ENCODE results near the gene TMC5.
"Not testable (repeated sequence)": the region's sequence is repeated elsewhere in the genome, so short reads cannot be mapped to it uniquely, and the experiment has no call there.

The TMC5 gene

DNA sequence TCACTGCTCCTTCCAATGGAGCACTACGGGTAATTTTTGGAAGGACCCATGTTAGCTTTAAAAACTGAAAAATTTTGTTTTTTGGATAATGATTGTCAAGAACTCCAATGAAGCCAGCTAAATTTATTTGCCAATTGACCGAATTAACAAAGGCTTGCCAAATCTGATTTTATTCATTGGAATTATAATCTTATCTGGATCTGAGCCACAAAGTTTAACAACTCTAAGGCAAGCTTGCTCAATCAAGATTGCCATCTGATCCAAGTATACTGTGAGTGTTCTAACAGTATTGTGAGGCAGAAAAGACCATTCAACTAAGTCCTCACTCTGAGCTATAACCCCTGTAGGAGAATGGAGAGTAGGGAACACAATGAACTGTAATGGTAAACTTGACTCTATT is 20.3 kb upstream of the TMC5 start:
- not testable (repeated sequence) for DNase-seq

- no peak for DNase-seq
Measured at GRCh38 chr16:19400711-19401110, 17.0 kb upstream of the TMC5 start.

- no peak for DNase-seq
Measured at GRCh38 chr16:19406891-19407491, 10.7 kb upstream of the TMC5 start.

GRCh38 chr16:19410435-19411171 is 7.1 kb upstream of the TMC5 start:
- DNase-seq: peak in 2 of 56 donors; percentile 1 to 27

DNA sequence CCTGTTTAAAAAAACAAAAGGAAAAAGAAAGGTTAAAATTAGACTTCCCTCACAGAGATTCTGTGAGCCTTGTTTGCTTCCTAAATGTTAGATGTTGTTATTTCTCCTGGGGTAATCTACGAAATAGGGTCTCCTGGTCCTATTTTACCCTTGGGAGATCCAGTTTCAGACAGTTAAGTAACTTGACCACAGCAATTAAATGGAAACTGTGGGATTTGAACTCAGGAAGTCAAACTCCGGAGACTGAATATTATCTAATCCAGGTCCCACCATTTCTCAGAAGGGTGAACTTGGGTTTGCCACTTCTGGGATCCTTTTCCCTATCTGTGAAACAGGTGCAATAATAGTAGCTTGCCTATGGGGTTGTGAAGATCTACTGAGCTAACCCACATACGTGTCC is 6.4 kb upstream of the TMC5 start:
- no peak for DNase-seq

- not testable (repeated sequence) for DNase-seq
Measured at GRCh38 chr16:19412055-19412454, 5.6 kb upstream of the TMC5 start.

GRCh38 chr16:19415461-19415860 is 2.2 kb upstream of the TMC5 start:
- DNase-seq: no peak

DNA sequence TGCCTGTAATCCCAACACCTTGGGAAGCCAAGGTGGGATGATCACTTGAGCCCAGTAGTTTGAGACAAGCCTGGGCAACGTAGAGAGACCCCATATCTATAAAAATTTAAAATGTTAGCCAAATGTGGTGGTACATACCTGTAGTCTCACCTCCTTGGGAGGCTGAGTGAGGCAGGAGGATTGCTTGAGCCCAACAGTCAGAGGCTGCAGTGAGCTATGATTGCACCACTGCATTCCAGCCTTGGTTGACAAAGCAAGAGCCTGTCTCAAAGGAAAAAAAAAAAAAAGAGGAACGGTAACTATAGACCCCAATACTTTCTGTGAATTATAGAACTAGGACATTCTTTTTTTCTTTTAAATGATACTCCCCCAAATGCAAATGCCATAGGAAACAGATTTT is 1.8 kb upstream of the TMC5 start:
- DNase-seq: no peak

- no peak for DNase-seq
Measured at GRCh38 chr16:19418200-19418599, 517 bp downstream of the TMC5 start.

GRCh38 chr16:19419698-19420075 is 2.0 kb downstream of the TMC5 start:
- DNase-seq: no peak

DNA sequence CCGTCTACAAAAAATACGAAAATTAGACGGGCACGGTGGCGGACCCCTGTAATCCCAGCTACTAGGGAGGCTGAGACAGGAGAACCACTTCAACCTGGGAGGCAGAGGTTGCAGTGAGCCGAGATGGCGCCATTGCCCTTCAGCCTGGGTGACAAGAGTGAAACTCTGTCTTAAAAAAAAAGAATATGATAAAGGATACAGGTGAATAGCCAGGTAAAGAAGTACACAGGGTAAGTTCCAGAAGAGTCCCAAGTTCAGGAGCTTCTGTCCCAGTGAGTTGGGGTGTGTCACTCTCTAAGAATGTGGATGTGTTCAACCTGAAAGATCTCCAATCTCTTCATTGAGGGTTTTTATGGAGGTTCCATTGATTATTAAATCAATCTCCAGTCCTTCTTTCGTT is 6.8 kb downstream of the TMC5 start:
- DNase-seq: no peak

DNA sequence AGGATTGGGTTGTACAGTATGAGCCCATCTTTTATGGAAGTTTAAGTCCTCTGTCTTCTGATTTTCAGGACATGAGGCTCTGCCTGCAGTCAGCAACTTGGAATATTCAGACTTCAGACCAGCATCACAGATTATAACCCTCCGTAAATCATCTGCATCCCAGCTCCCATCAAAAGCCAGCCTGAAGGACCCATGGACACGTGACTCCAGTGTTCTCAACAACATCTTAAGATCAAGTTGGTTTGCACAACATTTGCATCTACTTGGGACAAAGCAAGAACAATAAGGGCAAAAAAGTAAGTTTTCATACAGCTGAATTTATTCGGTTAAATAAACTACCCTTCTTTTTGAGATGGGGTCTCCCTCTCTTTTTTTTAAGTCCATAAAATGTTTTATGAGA is 12.7 kb downstream of the TMC5 start:
- no peak for DNase-seq

GRCh38 chr16:19431636-19432340 is 14.1 kb downstream of the TMC5 start:
- DNase-seq: no peak

GRCh38 chr16:19432429-19432828 is 14.7 kb downstream of the TMC5 start:
- no peak for DNase-seq

DNA sequence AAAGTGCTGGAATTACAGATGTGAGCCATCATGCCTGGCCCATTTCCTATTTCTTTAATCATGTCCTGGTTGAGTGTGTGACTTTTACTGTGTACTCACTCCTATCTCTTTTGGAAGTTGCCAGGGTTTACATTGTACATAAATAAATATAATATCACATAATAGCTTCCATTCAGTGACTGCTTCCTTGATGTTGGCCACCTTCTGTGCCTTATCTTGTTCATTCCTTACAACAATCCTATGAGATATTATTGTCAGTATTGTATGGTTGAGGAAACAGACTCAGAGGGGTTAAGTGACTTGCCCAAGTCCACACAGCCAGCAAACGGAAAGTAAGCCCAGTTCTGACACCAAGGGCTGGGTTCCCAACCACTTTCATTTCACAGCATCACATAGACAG is 16.9 kb downstream of the TMC5 start:
- no peak for DNase-seq

GRCh38 chr16:19436540-19436939 is 18.9 kb downstream of the TMC5 start:
- no peak for DNase-seq

- DNase-seq: no peak
Measured at GRCh38 chr16:19437280-19437679, 19.6 kb downstream of the TMC5 start.

DNA sequence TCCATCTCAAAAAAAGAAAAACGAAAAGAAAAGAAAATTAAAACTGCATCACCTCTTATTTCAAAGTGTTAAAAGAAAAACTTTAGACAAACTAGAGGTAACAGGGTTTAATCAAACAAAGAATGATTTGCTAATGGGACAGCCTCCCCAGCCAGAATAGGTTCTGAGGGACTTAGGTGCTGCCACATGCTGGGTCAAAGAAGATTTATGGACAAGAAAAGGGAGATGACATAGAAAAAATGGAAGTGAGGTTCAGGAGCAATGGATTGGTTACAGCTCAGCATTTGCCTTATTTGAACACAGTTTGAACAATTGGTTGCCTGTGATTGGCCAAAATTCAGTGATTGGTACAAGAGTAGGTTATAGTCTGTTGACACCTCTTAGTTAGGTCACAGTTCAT is 21.1 kb downstream of the TMC5 start:
- DNase-seq: no peak

GRCh38 chr16:19439483-19439882 is 21.8 kb downstream of the TMC5 start:
- no peak for DNase-seq

GRCh38 chr16:19443659-19444058 is 26.0 kb downstream of the TMC5 start:
- DNase-seq: no peak

DNA sequence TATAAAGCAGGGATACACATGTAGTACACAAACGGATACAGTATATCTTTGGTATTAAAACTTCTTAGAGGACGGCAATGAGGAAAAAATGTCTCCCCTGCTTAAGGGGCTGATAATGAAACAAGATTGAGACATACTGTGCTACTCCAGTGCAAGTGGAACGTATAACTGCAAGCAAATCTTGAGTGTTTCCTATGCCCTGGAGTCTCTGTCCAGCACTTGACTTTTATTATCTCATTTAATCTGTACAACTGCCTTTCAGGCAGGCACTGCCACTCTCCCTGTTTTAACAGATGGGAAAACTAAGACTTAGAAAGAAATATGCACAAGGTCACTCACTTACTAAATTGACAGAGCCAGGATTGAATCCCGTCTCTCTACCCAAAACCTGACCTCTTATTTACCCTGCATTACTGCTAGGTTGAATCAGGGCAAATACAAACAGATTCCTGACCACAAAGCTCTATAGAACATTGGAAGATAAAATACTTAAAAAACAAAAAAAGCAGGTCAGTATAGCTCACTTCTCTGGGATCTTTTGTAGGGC is 28.7 kb downstream of the TMC5 start:
- no peak for DNase-seq

- no peak for DNase-seq
Measured at GRCh38 chr16:19446886-19447285, 29.2 kb downstream of the TMC5 start.

- no peak for DNase-seq
Measured at GRCh38 chr16:19450186-19450585, 32.5 kb downstream of the TMC5 start.

Measured in nucleus accumbens (tissue), 56 donors.